NT2/D1 (cell line): ENCODE data around the gene CHPT1.

Source experiments
- SUZ12 ChIP-seq: IDR thresholded peaks from 2 replicates; pipeline ENCODE4 v1.6.1; 2011; ENCODE audit not compliant: insufficient read length, insufficient read depth; ENCODE audit errors: extremely low read depth
- YY1 ChIP-seq: IDR thresholded peaks from 2 replicates; pipeline ENCODE4 v1.6.1; 2011; ENCODE audit not compliant: insufficient read length, insufficient read depth
- ZNF274 ChIP-seq: IDR thresholded peaks from 2 replicates; pipeline ENCODE4 v1.6.1; 2011; ENCODE audit warnings: mild to moderate bottlenecking, low read depth, low read length

DNA sequence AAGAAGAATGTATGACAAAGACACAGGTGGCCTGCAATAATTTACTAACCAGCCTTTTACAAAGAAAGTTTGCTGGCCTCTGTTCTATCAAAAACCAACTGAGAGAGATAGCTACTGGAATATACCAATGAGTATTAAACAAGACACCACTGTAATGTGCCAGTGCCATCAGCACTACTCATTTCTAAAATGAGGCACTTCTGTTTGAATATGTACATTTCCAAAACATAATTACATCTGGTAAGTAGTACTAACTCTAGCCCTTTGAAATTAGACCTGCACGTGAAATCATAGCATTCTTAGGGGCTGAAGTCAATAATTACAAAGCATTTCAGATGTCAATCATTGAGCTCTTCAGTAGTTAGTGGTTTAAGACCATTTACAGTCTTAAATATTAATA, 48.8 kb downstream of the CHPT1 start:
- TF ChIP-seq ZNF274 (no peak), YY1 (no peak), SUZ12 (no peak)
